Measurements from ENCODE around the gene PNPLA7. TPM values are rescaled to one million over a fixed set of nuclear protein-coding genes. Genes with fewer than 3 reads are reported as not detected.
"Not testable (repeated sequence)": the region's sequence is repeated elsewhere in the genome, so short reads cannot be mapped to it uniquely, and the experiment has no call there.

PNPLA7 gene
- total RNA-seq, 1 donor from 2014 or later = 3.6 TPM

DNA sequence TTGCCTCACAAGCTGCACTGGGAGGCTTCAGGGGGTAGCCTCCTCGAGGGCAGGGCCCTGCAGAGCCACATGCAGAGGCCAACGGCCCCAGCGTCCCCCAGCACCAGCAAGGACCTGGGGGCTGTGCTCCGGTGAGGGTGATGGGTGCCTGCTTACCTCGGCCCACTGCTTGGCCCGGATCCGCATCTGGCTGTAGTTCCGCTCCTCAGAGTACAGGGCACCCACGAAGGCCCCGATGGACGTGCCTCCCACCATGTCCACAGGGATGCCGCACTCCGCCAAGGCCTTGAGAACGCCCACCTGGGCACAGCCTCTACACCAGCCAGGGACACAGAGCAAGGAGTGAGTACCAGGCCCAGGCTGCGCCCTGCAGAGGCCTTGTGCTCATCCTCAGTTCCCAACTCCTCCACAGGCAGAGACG, 83.0 kb downstream of the PNPLA7 start:
- DNase-seq (ENCODE audit: low spot score) = no peak

GRCh38 chr9:137466389-137467085, 83.7 kb downstream of the PNPLA7 start:
- H3K27me3 Mint-ChIP-seq (ENCODE audit: low read depth); DNase-seq (ENCODE audit: low spot score); H3K27ac Mint-ChIP-seq (ENCODE audit: unreplicated experiment); H3K9me3 Mint-ChIP-seq (ENCODE audit: low read depth); H3K36me3 Mint-ChIP-seq (ENCODE audit: low read depth); H3K4me1 Mint-ChIP-seq (ENCODE audit: low read depth); H3K4me3 Mint-ChIP-seq (ENCODE audit: unreplicated experiment): not testable (repeated sequence)

More for the DNA sequence above, 83.0 kb downstream of the PNPLA7 start:
- Mint-ChIP-seq H3K9me3 (ENCODE audit: low read depth) (no peaks in the 10 kb centered on the region), H3K4me3 (ENCODE audit: unreplicated experiment) (no peak overlapping the region), H3K4me1 (ENCODE audit: low read depth) (no peaks in the 10 kb centered on the region), H3K36me3 (ENCODE audit: low read depth) (no peaks in the 10 kb centered on the region), H3K27ac (ENCODE audit: unreplicated experiment) (no peak overlapping the region), H3K27me3 (ENCODE audit: low read depth) (peaks cover 3% of the 10 kb centered on the region)
- TF ChIP-seq, protein P1, sequence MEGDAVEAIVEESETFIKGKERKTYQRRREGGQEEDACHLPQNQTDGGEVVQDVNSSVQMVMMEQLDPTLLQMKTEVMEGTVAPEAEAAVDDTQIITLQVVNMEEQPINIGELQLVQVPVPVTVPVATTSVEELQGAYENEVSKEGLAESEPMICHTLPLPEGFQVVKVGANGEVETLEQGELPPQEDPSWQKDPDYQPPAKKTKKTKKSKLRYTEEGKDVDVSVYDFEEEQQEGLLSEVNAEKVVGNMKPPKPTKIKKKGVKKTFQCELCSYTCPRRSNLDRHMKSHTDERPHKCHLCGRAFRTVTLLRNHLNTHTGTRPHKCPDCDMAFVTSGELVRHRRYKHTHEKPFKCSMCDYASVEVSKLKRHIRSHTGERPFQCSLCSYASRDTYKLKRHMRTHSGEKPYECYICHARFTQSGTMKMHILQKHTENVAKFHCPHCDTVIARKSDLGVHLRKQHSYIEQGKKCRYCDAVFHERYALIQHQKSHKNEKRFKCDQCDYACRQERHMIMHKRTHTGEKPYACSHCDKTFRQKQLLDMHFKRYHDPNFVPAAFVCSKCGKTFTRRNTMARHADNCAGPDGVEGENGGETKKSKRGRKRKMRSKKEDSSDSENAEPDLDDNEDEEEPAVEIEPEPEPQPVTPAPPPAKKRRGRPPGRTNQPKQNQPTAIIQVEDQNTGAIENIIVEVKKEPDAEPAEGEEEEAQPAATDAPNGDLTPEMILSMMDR (IDR thresholded peaks at IDR 0.05) = no peak

DNA sequence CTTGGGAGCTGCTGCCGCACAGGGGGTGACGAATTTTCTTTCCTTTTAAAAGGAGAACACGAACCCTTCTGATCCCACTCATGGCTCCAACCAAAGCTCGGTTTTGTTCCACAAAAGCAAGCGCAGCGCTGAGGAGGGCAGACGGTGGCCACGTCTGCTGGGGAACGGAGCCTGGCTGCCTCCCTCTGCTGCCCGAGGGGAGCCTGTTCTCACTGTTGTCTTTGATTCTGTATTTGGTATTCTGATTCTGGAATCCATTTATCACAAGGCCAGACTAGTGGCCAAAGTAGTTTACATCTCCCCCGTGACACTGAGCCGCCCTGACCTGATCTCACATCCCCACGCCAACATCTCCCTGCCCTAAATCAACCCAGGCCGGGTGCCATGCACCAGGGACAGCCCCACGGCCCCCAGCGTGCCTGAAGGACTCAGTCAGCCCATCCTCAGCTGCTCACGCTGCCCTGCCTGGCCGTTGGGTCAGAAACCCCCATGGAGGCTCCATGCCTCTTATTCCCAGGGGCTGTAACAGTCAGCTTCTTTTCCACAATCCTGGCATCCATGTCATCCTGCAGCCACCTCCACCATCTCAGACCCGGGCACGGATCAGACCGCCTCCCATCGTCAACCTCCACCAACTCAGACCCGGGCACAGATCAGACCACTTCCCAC, 84.3 kb downstream of the PNPLA7 start:
- Mint-ChIP-seq H3K36me3 (ENCODE audit: low read depth) (no peaks in the 10 kb centered on the region), H3K27ac (ENCODE audit: unreplicated experiment) (no peak overlapping the region), H3K4me3 (ENCODE audit: unreplicated experiment) (no peak overlapping the region), H3K4me1 (ENCODE audit: low read depth) (no peaks in the 10 kb centered on the region), H3K9me3 (ENCODE audit: low read depth) (no peaks in the 10 kb centered on the region), H3K27me3 (ENCODE audit: low read depth) (peaks cover 3% of the 10 kb centered on the region)
- TF ChIP-seq, protein P1 (IDR thresholded peaks at IDR 0.05) = no peak
- DNase-seq (ENCODE audit: low spot score) = no peak

- TF ChIP-seq, protein P1 (IDR thresholded peaks at IDR 0.05) = no peak
- H3K9me3 Mint-ChIP-seq (ENCODE audit: low read depth) = no peaks in the 10 kb centered on the region
- no peak overlapping the region for H3K4me3 Mint-ChIP-seq (ENCODE audit: unreplicated experiment)
- no peaks in the 10 kb centered on the region for H3K4me1 Mint-ChIP-seq (ENCODE audit: low read depth)
- H3K27me3 Mint-ChIP-seq (ENCODE audit: low read depth) = peaks cover 3% of the 10 kb centered on the region
- no peak for DNase-seq (ENCODE audit: low spot score)
- H3K27ac Mint-ChIP-seq (ENCODE audit: unreplicated experiment) = no peak overlapping the region
- H3K36me3 Mint-ChIP-seq (ENCODE audit: low read depth) = no peaks in the 10 kb centered on the region
Observed at GRCh38 chr9:137465000-137465719, 85.0 kb downstream of the PNPLA7 start.

GRCh38 chr9:137464291-137464999, 85.8 kb downstream of the PNPLA7 start:
- Mint-ChIP-seq H3K4me1 (ENCODE audit: low read depth) (no peaks in the 10 kb centered on the region), H3K27me3 (ENCODE audit: low read depth) (peaks cover under 1% of the 10 kb centered on the region), H3K4me3 (ENCODE audit: unreplicated experiment) (no peak overlapping the region), H3K27ac (ENCODE audit: unreplicated experiment) (no peak overlapping the region), H3K36me3 (ENCODE audit: low read depth) (no peaks in the 10 kb centered on the region), H3K9me3 (ENCODE audit: low read depth) (no peaks in the 10 kb centered on the region)
- no peak for DNase-seq (ENCODE audit: low spot score)
- TF ChIP-seq, protein P1 (IDR thresholded peaks at IDR 0.05) = no peak
